Smooth muscle cell of the umbilical artery (primary cell): ENCODE measurements around the gene ZNF786. TPM values are rescaled to one million over a fixed set of nuclear protein-coding genes. Genes with fewer than 3 reads are reported as not detected.

Experiments used
- total RNA-seq: library from RNA; depleted of rRNA; stranded (reverse); fragments of >200 nt; gene quantifications from 2 replicates; pipeline ENCODE4 v1.2.3, GENCODE V29; 2014

ZNF786 gene, protein sequence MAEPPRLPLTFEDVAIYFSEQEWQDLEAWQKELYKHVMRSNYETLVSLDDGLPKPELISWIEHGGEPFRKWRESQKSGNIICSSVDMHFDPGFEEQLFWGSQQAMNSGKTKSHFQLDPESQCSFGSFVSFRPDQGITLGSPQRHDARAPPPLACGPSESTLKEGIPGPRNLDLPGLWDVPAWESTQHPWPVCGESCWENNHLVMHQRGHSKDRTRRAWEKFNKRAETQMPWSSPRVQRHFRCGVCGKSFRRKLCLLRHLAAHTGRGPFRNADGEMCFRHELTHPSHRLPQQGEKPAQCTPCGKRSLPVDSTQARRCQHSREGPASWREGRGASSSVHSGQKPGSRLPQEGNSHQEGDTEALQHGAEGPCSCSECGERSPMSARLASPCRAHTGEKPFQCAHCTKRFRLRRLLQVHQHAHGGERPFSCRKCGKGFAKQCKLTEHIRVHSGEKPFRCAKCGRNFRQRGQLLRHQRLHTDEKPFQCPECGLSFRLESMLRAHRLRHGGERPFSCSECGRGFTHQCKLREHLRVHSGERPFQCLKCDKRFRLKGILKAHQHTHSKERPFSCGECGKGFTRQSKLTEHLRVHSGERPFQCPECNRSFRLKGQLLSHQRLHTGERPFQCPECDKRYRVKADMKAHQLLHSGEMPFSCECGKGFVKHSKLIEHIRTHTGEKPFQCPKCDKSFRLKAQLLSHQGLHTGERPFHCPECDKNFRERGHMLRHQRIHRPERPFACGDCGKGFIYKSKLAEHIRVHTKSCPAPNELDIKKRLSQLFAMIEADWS
- 5.3 and 8.2 TPM in 2 replicates for total RNA-seq

DNA sequence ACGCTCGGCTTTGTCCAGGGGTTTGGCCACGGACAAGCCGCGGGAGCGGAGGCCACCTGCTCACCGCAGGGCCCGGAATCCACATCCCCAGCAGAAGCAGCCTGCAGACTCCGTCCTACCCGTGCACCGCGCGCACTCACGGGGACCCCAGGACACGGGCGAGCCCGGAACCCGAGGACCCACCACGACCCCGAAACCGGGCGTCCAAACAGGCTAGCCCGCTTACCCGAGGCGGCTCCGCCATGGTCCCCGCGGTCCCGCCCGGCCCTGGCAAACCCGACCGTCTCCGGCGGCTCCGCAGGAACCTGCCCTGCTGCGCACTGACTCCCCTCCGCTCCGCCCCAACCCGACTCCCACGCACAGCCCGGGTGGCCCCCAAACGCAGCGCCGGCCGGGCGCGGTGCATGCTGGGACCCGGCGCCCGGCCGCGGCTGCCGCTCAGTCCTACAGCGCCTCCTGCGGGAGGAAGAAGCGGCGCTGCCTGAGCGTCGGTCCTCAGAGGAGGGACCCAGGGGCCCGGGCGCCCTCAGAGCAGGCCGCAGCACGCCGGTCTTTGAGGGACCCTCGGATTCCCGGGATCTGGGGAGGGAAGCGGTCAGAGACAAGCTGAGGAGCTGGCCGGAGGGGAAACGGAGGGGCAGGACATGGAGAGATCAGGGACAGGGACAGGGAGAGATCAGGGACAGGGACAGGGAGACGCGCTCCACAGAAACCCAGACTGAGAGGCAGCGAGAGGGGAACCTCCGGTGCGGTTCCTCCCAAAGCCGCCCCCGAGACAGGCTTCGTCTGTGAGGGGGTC, at the start of gene ZNF786:
Gene ZNF786, minus strand, starts transcription at position 322 of the 799 bp plus-strand sequence. Its CDS starts 78 bp downstream, at position 244.

DNA sequence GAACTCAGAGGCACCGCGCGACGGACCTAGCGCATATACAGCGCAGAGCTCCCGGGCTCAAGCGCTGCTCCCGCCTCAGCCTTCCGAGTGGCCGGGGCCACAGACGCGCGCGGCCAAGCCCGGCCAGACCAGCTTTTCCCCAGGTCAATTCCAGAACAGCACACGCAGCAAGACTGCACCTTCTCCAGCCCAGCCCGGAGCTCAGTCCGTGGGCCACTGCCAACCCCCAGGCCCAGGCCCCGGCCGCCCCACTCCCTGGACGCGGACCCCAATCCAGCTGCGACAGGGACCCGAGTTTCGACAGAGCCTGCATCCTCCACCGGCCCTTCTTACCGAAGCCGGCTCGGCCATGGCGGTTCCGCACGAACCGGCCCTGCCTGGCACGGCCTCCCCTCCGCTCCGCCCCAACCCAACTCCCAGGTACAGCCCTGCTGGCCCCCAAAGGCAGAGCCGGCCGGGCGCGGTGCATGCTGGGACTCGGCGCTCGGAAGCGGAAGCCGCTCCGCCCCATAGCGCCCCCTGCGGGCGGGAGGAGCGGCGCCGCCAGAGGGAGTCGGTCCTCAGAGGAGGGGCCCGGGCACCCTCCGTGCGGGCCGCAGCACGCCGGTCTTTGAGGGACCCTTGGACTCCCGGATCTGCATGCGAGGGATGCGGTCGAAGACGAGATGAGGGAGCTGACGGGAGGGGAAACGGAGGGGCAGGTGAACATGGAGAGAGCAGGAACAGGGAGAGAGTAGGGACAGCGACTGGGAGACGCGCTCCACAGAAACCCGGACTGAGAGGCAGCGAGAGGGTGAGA, 35.5 kb upstream of the ZNF786 start, which contains the start of gene ZNF425:
Gene ZNF425, minus strand, starts transcription at position 462 of the 799 bp plus-strand sequence. Its CDS starts 111 bp downstream, at position 351.

GRCh38 chr7:149028346-149029109, 62.0 kb downstream of the ZNF786 start, which contains the start of gene PDIA4:
Gene PDIA4, minus strand, starts transcription at chr7:149028505. Its CDS starts 97 bp downstream, at chr7:149028408.

Other genes with a start within 250 kb of the ZNF786 start
- gene EZH2, start 206.4 kb downstream of the ZNF786 start, total RNA-seq, result 5.0 and 8.7 TPM in 2 replicates
- 617 TPM in 2 replicates for gene PDIA4, start 62.2 kb downstream of the ZNF786 start, total RNA-seq
- 3.6 and 4.5 TPM in 2 replicates for gene ZNF425, start 35.6 kb upstream of the ZNF786 start, total RNA-seq
- 6.8 and 9.4 TPM in 2 replicates for gene ZNF398, start 56.7 kb upstream of the ZNF786 start, total RNA-seq
- gene ZNF282, start 104.8 kb upstream of the ZNF786 start, total RNA-seq, result 15.1 and 25.7 TPM in 2 replicates
- 4.8 and 6.2 TPM in 2 replicates for gene ZNF212, start 148.9 kb upstream of the ZNF786 start, total RNA-seq
- gene ZNF783, start 171.5 kb upstream of the ZNF786 start, total RNA-seq, result 9.4 and 10.7 TPM in 2 replicates